ENCODE measurements around the gene PKLR. TPM values are rescaled to one million over a fixed set of nuclear protein-coding genes. Genes with fewer than 3 reads are reported as not detected.
"Not testable (repeated sequence)": the region's sequence is repeated elsewhere in the genome, so short reads cannot be mapped to it uniquely, and the experiment has no call there.

The PKLR gene
- 1 to 10 TPM; 5.4 to 9.6 (median 9.4) TPM for polyA plus RNA-seq (ENCODE audit: insufficient read length in 3 of 3)

DNA sequence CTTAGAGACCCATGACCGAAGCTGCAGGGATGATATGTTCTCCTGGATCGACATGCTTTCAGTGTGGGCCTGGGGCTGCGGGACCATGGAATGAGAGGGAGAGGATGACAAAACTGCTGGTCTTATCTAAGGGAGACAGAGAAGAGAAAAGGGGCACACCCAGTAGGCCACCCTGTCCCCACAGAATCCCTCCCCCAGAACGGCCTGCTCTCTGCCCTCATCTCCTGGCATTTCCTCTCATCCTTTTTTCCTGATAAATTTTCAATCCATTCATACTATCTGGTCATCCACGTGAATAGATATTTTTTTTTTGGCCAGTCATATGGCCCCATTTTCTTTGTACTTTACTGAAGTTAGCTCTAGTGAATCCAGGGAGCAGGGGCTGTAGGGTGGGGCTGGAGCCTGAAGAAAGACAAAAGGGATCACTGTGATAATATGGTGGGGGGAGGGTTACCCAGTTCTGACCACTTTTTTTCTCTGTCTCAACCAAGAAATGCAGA is at the start of gene PKLR:
Gene PKLR (minus strand): TSS at position 97 of the 500 bp plus-strand sequence. CDS start 43 bp downstream, at position 54.
- no peak for DNase-seq (ENCODE audit: low read depth in 3 of 3, low spot score in 2 of 3)

DNA sequence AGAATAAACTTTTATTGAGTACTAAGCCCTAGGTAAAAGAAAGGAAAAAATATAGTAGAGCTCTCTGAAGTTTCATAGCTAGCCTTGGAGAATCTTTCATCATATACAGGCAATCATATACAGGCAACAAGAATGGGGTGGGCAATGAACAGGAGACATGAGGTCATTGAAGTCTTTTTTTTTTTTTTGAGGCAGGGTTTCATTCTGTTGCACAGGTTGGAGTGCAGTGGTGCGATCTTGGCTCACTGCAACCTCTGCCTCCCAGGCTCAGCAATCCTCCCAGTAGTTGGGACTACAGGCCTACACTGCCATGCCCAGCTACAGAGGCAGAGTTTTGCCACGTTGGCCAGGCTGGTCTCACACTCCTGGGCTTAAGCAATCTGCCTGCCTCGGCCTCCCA is 41.6 kb upstream of the PKLR start:
- DNase-seq (ENCODE audit: low read depth in 3 of 3, low spot score in 2 of 3), result no peak

DNA sequence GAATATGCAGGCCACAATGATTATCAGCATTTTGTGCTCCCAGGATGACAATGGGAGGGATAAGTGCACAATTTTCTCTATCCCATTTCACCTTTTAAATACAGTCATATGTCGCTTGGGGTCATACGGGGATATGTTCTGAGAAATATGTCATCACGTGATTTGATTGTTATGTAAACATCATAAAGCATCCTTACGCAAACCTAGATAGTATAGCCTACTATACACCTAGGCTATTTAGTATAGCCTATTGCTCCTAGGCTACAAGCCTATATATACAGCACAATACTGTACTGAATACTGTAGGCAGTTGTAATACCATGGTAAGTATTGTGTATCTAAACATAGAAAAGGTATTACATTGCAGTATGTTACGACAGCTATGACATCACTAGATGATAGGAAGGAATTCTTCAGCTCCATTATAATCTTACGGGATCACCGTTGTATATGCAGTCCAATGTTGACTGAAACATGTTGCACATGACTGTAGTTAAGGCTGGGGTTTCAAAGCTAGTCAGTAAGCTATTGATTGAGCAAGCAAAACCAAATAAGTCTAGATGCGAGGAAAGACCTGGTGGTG is 38.4 kb upstream of the PKLR start:
- DNase-seq (ENCODE audit: low read depth in 3 of 3, low spot score in 2 of 3), result no peak

DNA sequence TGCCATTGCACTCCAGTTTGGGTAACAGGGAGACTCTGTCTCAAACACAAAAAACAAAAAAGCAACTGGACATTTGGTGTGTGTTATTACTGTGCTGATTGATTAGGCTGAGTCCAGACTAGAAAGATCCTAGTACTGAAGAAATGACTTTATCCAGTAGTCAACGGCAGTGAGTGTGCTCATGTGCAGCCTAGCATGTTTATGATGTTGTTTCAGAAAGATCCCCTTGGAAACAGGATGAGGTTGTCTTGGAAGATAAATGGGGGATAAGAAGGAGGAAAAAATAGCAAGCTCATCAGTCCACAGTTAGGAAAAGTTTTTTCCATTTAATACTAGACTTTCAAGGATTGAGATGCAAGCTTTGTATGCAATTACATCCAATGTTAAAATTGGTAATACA is 33.7 kb upstream of the PKLR start:
- DNase-seq (ENCODE audit: low read depth in 3 of 3, low spot score in 2 of 3), result no peak

DNA sequence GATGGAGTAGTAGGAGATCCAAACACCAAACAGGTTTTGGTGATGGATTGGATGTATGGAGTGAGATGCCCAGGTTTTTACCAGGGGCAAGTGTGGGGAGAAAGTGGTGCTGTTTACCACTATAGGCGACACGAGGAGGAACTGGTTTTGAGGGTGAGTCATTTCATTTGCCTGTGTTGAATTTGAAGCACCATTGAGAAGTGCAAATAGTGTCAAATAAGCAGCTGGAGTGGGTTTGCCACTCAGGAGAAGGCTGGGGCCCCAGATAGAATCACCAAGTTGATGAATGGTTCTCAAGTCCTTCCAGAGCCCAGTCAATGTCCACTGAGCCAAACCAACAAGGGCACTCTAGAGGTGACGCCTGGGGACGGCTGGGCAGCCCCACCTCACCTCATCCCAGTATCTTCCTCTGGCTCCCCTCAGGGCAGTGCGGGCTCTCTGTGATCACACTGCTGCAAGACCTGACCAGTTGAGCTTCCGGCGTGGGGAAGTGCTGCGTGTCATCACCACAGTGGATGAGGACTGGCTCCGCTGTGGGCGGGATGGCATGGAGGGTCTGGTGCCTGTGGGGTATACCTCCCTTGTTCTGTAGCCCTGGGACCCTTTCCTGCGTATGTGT is 28.9 kb upstream of the PKLR start:
- DNase-seq (ENCODE audit: low read depth in 3 of 3, low spot score in 2 of 3), result no peak

DNA sequence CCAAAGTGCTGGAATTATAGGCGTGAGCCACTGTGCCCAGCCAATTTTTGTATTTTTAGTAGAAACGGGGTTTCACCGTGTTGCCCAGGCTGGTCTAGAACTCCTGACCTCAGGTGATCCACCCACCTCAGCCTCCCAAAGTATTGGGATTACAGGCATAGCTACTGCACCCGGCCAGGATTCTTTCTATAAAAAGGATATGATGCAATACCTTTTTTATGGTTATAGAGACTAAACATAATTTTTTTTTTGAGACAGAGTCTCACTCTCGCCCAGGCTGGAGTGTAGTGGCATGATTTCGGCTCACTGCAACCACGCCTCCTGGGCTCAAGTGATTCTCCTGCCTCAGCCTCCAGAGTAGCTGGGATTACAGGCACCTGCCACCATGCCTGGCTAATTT is 27.6 kb upstream of the PKLR start:
- DNase-seq (ENCODE audit: low read depth in 3 of 3, low spot score in 2 of 3), result not testable (repeated sequence)

DNA sequence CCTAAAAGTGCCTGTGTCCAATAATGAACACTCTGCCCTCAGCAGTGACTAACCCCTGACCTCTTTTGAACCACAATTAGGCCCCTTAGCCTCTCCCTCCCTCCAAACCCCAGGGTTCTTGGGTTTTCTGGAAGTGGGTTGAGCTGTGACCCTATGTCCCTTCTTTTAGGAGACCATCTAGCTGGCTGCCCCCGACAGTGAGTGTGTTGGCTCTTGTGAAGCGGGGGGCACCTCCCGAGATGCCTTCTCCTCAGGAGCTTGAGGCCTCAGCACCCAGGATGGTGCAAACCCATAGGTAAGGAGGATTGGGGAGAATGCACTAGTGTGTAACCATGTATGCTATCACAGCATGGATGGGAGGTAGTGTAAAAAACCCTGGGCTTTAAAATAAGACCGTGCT is 26.7 kb upstream of the PKLR start:
- no peak for DNase-seq (ENCODE audit: low read depth in 3 of 3, low spot score in 2 of 3)

DNA sequence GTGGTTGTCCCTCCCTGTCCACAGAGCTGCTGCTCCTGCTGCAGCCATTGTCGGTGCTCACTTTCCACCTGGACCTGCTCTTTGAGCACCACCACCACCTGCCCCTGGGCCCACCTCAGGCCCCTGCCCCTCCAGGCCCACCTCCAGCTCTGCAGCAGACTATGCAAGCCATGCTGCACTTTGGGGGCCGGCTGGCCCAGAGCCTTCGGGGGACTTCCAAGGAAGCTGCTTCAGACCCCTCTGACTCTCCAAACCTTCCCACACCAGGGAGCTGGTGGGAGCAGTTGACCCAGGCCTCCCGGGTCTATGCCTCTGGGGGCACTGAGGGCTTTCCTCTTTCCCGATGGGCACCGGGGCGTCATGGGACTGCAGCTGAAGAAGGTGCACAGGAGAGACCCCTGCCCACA is 25.4 kb upstream of the PKLR start:
- DNase-seq (ENCODE audit: low read depth in 3 of 3, low spot score in 2 of 3), result no peak

DNA sequence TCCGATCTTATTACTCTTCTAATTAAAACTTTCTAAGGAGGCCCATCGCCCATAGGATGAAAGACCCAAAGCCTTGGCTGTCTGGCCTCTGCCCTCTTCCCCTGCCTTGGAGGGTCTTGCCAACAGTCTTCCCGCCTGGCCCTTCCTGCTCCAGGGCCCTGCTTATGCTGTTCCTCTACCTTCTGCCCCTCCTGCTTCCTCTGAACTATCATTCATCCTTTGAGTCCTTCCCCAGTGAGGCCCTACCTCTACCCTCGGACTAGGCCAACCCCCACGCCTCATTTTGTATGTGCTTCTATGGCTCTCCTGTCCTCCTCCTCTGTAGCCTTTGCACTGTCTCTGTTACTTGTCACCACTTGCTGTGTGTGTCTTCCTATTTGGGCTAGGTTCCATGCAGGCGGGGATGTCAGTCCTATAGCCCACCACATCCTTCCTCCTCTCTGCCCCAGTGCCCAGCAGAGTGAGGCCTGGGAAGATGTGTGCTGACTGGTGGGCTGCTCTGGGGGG is 24.8 kb upstream of the PKLR start:
- DNase-seq (ENCODE audit: low read depth in 3 of 3, low spot score in 2 of 3), result no peak

DNA sequence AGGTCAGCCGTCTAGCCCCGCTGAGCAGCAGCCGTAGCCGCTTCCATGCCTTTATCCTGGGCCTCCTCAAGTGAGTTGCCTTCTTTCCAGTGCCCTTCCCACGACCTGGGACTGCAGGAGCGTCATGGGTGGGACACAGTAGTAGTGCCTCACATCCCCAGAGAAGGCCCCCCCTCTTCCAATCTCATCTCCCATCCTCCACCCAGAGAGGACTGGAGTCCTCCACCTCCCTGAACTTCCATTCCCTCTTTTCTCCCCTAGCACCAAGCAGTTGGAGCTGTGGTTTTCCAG is 24.3 kb upstream of the PKLR start:
- DNase-seq (ENCODE audit: low read depth in 3 of 3, low spot score in 2 of 3), result no peak

DNA sequence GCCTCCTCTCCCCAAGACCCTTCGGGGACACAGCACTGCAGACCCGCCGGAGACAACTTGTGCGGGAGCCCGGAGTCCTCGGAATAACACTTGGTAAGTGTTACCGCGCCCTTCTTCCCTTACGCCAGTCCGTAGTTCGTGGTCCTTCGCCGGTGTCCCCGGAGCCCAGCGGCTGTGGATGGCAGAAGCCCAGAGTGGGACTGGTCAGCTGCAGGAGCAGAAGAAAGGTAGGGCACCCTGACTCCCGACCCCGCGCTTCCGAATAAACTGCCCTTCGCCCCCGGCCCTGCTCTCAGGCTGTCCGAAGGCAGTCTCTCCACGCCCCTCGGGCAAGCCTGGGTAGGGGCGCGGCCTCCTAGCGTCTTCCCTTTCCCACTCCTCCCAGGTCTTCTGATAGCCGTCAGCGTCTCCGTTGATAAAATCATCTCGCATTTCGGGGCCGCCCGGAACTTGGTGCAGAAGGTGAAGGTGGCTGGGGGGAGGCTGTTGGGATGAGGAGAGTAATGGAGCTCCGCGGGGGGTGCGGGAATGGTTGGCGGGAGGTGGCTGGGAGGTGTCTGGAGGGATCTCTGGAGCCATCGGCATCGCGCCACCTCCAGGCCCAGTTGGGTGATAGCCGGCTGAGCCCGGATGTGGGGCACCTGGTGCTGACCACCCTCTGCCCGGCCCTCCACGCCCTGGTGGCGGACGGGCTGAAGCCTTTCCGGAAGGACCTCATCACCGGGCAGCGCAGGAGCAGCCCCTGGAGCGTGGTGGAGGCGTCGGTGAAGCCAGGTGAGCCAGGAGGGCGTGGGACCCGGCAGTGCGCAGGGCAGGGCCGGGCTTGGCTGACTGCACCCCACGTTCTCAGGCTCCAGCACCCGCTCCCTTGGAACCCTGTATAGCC is 23.7 kb upstream of the PKLR start:
- DNase-seq (ENCODE audit: low read depth in 3 of 3, low spot score in 2 of 3), result no peak

DNA sequence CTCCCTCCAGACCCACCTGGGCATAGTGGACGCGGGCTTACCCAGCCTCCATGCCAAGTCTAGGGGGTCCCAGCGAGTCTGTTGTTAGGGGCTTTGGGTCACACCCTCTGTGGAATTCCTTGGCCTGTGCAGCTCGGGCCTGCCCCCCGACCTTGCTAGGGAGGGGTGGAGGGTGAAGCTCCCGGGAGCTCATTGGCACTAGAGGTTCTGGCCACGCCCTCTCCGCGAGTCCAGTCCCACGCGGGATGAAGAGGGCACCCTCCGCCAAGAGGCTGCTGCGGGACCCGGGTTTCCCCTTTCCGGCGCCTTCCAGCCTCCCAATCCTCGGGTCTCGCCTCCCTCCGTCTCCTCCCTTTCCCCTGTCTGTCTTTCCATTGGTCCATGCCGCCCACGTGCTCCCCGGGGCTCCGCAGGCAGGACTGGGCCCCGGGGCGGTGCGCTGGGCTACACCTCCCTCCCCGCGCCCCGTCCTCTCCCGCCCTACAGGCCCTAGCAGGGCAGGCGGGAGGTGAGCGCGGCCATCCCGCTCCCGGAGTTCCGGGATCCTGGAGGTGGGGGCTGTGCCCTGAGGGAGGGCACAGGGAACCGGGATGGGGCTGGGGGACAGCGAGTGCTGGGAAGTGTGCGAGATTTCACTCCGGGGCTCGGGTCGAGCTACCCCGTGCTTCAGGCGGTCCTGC is 22.9 kb upstream of the PKLR start:
- DNase-seq (ENCODE audit: low read depth in 3 of 3, low spot score in 2 of 3), result peak in 2 of 3 donors; percentile 85 to 86

DNA sequence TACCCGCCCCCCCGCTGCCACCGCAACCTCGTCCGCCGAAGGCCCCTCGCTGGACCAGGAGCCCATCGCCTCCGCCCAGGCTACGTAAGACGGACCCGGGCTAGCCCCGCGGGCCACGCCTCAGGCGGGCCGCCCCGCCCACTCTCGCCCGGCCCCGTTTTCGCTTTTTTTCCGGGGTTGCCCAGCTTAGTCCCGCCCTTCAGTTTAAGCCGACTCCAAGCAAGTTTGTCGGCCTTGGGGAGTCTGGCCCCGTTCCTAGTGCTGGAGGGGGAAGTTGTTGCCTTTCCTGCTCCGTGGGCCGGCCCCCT is 22.4 kb upstream of the PKLR start:
- DNase-seq (ENCODE audit: low read depth in 3 of 3, low spot score in 2 of 3), result no peak

DNA sequence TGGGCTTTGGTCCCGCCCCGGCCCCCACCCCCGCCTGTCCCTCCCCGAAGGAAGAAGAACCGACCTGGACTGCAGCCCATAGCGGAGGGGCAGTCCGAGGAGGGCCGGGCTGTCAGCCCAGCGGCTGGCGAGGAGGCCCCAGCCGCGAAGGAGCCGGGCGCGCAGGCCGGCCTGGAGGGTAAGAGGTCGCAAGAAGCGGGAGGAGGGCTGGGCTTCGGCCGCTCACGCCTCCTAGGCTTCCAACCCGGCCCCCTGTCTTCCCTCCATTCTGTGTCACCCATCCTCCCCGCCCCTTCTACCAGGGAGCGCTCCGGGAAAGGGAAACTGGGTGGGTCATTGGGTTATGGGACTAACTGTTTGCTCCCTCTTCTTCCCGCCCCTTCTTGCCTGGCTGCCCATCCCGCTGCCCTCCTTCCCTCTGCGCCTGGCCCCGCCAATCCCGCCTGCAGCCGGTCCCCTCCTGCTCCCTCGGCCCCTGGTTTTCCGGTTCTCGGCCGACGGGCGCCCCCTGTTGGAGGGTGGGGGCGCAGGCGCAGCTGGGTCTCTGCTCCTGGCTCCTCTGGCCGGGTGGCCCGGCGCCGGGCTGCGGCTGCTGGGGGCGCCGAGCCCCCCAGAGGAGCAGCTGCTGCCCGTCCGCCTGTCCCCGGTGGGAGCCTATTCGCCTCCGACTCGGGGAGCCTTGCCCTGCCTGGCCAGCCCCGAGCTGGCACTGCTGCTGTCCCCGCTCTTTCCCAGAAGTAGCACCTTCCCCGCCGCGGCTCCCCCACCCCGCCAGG is 21.9 kb upstream of the PKLR start:
- peak in 2 of 3 donors; percentile 81 to 83 for DNase-seq (ENCODE audit: low read depth in 3 of 3, low spot score in 2 of 3)

DNA sequence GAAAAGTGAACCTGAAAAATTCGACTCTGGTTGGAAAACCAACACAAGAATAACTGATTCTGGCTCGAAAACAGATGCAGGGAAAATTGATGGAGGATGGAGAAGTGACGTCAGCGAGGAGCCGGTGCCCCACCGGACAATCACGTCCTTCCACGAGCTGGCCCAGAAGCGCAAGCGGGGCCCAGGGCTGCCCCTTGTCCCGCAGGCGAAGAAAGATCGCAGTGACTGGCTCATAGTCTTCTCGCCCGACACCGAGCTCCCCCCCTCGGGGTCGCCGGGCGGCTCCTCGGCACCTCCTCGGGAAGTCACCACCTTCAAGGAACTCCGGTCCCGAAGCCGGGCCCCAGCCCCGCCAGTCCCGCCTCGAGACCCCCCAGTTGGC is 21.3 kb upstream of the PKLR start:
- DNase-seq (ENCODE audit: low read depth in 3 of 3, low spot score in 2 of 3), result no peak

DNA sequence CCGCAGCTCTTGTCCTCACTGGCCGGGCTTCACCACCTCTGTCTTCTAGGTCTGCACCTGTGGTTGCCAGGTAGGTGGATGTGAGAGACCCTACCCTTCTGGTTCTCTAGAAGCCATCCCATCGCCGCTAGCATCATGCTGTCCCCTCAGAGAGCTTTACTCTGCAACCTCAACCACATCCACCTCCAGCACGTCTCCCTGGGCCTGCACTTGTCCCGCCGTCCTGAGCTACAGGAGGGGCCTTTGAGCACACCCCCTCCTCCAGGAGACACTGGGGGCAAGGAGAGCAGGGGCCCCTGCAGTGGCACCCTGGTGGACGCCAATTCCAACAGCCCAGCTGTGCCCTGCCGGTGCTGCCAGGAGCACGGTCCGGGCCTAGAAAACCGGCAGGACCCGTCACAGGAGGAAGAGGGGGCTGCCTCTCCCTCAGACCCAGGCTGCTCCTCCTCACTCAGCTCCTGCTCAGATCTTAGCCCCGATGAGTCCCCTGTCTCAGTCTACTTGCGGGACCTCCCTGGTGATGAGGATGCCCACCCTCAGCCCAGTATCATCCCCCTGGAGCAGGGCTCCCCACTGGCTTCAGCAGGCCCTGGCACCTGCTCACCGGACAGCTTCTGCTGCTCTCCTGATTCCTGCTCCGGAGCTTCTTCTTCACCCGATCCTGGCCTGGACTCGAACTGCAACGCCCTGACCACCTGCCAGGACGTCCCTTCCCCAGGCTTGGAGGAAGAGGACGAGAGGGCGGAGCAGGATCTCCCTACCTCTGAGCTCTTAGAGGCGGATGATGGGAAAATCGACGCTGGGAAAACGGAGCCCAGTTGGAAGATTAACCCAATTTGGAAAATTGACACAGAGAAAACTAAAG is 20.6 kb upstream of the PKLR start:
- DNase-seq (ENCODE audit: low read depth in 3 of 3, low spot score in 2 of 3), result no peak

DNA sequence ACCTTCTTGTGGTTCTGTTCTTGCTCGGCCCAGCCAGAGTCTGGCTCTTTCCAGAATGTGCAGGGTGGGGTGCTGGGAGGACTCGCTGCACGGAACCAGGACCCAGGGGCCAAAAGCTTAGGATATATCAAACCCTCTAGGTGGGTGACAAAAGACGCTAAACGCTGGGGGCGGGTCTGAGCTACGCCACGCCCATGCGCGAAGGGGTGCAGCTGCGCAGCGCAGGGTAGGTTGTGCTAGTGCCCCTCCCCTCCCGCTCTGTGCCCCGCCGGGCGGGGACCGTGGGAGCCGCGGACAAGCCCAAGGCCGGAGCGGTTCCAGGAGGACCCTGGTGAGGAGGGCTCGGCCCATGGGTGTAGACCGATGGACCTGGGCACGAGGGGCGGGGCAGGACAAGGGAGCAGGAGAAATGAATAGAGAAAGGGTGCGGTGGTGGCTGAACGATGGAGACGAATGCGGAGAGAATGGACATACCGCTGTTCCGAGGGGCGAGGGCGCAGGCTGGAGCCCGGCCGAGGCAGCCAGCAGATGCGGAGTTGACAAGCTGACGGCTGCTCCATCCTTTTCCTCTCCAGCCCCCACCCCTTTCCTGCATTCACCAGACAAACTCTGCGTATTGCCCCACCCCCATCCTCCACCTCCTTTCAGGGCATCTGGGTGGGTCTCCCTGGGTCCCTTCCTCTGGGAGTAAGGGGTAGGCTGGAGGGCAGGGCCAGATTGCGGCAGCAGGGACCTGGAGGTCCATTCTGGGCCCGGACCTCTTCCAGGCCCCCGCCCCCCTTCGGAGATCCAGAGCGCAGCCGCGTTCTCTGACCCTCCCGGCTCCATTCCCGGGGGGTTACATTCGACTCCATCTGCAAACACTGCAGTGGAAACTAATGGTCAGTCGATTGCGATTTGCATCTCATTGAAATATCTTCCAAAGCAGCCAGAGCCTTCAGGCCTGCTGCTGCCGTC is 19.7 kb upstream of the PKLR start, which contains the start of gene RUSC1:
Gene RUSC1 (plus strand): TSS at position 234 of the 957 bp plus-strand sequence. CDS start 880 bp downstream, outside the sequence.
- no peak for DNase-seq (ENCODE audit: low read depth in 3 of 3, low spot score in 2 of 3)

DNA sequence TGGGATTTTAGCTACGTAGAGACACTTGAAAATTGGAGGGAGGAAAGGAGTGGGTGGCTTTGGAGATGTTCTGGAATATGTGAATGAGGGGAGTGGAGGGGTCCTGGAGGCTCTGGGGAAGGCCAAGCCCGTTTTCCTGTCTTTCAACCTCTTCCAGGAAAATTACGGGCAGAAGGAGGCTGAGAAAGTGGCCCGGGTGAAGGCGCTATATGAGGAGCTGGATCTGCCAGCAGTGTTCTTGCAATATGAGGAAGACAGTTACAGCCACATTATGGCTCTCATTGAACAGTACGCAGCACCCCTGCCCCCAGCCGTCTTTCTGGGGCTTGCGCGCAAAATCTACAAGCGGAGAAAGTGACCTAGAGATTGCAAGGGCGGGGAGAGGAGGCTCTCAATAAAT is 19.0 kb upstream of the PKLR start:
- DNase-seq (ENCODE audit: low read depth in 3 of 3, low spot score in 2 of 3), result no peak

Data from right renal cortex interstitium (tissue), 3 donors.